Measurements from ENCODE around the gene SNX14.
A peak's percentile ranks its signal among the peaks of the same experiment; 100 is the strongest.
"Not testable (repeated sequence)": the region's sequence is repeated elsewhere in the genome, so short reads cannot be mapped to it uniquely, and the experiment has no call there.

SNX14 gene

GRCh38 chr6:85593438-85594196 is at the start of gene SNX14:
TSS of gene SNX14 (minus strand) at chr6:85593858. CDS start at chr6:85593718, 140 bp downstream.
- DNase-seq (ENCODE audit: insufficient read length, low spot score) (peak; percentile 88), FAIRE-seq (peak; percentile 92)
- peak; percentile 94 for TF ChIP-seq POLR2A (IDR thresholded peaks at IDR 0.05; ENCODE audit: low read depth, low read length)

DNA sequence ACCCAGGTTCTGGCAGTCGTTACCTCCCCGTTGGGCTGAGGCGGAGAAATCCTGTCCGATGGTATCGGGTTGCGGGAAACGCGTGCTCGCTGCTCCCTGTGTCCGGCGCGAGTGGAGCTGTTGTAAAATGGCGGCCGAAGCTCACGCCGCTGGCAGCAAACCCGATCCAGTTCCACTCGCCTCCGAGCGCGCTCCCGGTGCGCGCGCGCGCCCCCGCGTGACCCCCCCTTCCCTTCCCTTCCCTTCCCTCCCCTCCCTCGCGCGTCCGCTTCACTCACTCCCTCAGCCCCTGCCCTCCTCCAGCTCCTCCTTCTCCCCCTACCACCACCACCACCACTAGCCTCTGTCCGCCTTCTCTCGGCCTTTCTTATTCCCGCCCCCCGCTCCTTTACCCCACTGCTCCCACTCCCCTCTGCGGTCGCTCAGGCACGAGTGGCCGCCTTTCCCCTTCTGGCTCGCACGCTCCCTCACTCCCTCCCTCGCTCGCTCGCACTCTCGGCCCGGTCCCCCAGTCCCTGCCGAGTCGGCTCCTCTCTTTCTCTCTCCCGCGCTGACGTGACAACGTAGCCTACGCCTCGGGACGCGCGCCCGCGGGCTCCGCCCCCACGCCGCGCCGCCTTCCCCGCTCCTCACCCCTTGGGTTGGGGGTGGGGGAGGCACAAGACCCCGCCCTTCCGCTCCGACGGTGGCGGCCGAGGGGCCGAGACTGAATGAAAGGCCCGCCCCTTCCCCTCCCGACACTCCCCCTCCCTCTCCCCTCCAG is 49.3 kb upstream of the SNX14 start, which contains the start of gene SYNCRIP:
TSS of gene SYNCRIP (minus strand) at position 113 of the 763 bp plus-strand sequence. CDS start 1,447 bp downstream, outside the sequence.
- TF ChIP-seq POLR2A (IDR thresholded peaks at IDR 0.05; ENCODE audit: low read depth, low read length): peak; percentile 90
- DNase-seq (ENCODE audit: insufficient read length, low spot score): peak; percentile 64
- peak; percentile 80 for FAIRE-seq

- DNase-seq (ENCODE audit: insufficient read length, low spot score) (no peak), FAIRE-seq (no peak)
- TF ChIP-seq POLR2A (IDR thresholded peaks at IDR 0.05; ENCODE audit: low read depth, low read length): no peak
Measured at GRCh38 chr6:85641897-85642773, 48.5 kb upstream of the SNX14 start.

DNA sequence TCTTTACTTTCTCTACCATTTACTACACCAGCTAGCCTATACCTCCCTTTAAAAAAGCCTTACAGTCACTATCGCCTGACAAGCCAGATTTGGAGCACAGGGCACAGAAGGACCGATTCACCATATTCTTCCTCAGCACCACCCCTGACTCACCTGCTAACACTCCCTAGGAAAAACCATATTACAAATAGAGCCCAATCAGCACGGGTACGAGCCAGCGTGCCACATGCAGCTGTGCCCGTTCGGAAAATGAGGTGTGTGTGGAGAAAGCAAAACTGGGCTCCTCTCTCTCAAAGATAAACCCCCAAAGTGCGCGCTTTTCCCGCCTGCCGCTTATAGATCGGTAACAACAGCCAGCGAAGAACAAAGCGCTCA is 47.9 kb upstream of the SNX14 start:
- FAIRE-seq: no peak
- TF ChIP-seq POLR2A (IDR thresholded peaks at IDR 0.05; ENCODE audit: low read depth, low read length): no peak
- peak; percentile 23 for DNase-seq (ENCODE audit: insufficient read length, low spot score)

DNA sequence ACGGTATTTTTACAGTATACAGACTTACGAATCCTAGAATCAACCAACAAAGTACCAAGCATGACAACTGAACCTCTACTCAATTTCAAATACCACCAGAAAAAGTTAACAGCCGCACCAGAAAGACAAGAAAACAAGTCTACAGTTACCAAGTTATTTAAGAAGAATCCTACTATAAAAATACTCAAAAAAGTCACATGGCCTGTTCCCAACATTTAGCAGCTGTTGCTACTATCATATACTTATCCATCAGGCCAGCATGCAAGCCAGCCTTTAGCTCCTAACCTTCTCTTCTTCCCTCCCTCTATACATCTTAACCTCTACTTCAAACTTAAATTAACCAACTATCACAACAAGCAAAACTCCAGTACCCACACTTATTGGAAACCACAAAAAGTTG is 47.2 kb upstream of the SNX14 start:
- TF ChIP-seq POLR2A (IDR thresholded peaks at IDR 0.05; ENCODE audit: low read depth, low read length): no peak
- DNase-seq (ENCODE audit: insufficient read length, low spot score): no peak
- FAIRE-seq: no peak

DNA sequence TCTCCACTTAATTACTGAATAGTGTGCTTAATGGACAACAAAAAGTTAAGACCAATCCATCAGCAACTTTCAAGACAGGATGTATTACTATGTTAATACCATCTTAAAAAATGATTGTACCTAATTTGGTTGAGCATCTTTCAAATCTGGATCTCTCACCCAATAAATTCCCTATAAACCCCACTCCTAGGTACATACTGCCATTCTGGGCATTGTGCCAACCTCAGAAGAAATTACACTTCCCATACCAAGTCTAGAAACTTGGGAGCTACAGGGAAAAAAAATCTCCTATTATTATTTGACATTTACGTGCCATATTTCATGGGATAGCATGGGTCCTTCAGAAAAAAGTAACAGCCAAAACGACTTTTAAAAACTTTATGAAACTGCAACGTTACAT is 43.9 kb upstream of the SNX14 start:
- no peak for TF ChIP-seq POLR2A (IDR thresholded peaks at IDR 0.05; ENCODE audit: low read depth, low read length)
- FAIRE-seq (no peak), DNase-seq (ENCODE audit: insufficient read length, low spot score) (no peak)

DNA sequence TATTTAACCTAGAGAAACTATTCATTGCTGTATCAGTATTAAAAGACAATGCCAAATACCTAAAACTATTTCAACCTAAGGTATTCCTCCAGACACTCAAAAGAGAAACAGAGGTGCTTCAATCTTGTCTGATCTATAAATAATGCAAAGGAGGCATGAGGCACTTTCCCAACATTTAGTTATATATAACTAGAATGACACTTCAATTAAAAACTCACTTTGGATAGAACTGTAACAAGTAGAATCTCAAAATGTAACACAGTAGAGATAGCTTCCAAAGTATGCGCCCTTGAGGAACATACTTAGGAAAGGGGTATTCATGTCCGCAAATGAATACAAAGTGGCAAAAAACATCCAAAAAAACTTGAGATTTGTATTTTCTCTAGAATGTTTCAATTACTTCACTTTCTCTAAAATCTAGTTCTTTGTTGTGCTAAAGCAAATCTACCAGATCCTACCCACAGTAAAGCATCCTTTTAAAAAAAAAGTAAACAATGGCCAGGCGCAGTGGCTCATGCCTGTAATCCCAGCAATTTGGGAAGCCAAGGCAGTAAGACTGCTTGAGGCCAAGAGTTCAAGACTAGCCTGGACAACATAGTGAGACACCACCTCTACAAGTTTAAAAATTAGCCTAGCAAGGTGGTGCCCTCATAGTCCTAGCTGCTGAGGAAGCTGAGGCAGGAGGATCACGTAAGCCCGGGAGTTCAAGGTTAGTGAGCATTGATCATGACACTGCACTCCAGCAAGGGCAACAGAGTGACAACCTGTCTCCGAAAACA is 38.7 kb upstream of the SNX14 start:
- FAIRE-seq: no peak
- no peak for TF ChIP-seq POLR2A (IDR thresholded peaks at IDR 0.05; ENCODE audit: low read depth, low read length)
- DNase-seq (ENCODE audit: insufficient read length, low spot score): no peak

GRCh38 chr6:85631117-85631516 is 37.5 kb upstream of the SNX14 start:
- not testable (repeated sequence) for FAIRE-seq; DNase-seq (ENCODE audit: insufficient read length, low spot score)

DNA sequence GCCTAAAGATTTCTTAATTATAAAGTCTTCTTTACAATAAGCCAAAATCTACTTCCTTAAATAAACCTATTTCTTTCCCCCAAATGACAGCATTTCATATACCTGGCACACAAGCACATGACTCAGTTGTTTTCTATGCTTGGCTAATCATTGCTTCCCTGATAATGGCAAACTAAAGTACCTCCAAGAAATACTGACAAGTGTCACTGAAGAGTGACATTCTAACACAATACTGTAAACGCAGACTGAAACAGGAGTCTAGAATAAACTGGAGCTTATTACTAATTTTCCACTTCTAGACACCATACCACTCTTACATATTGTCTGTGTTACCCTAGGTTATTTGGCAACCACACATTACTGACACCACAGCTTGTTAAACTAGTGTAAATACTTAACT is 34.7 kb upstream of the SNX14 start:
- no peak for TF ChIP-seq POLR2A (IDR thresholded peaks at IDR 0.05; ENCODE audit: low read depth, low read length)
- FAIRE-seq: peak; percentile 11
- no peak for DNase-seq (ENCODE audit: insufficient read length, low spot score)

GRCh38 chr6:85620308-85620707 is 26.6 kb upstream of the SNX14 start:
- no peak for TF ChIP-seq POLR2A (IDR thresholded peaks at IDR 0.05; ENCODE audit: low read depth, low read length)
- DNase-seq (ENCODE audit: insufficient read length, low spot score) (no peak), FAIRE-seq (peak; percentile 33)

DNA sequence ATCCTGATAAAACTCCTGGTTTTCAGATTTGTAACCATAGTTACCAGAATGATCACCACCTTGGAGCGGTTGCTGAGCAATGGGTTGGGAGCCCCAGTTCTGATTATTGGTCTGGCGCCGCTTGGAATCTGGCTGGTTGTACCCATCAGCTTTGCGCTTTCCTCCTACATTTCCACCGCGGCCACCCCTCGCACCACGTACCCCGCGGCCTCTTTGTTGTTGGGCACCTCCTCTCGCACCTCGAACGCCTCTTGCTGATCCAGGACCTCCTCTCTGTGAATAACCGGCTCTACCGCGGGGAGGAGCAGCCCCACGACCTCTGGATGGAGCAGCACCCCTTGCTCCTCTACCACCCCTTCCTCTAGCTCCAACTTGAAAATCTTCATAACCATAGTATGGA is 21.1 kb upstream of the SNX14 start:
- no peak for TF ChIP-seq POLR2A (IDR thresholded peaks at IDR 0.05; ENCODE audit: low read depth, low read length)
- no peak for FAIRE-seq

GRCh38 chr6:85612690-85613474 is 19.2 kb upstream of the SNX14 start:
- no peak for DNase-seq (ENCODE audit: insufficient read length, low spot score)
- TF ChIP-seq POLR2A (IDR thresholded peaks at IDR 0.05; ENCODE audit: low read depth, low read length): no peak
- no peak for FAIRE-seq

More for the DNA sequence above, 21.1 kb upstream of the SNX14 start:
- no peak for DNase-seq (ENCODE audit: insufficient read length, low spot score)
